ENCODE data around the gene CD300E. TPM values are rescaled to one million over a fixed set of nuclear protein-coding genes. Genes with fewer than 3 reads are reported as not detected.

Gene CD300E
- polyA plus RNA-seq, 1 donor from 2014 or later: not detected

DNA sequence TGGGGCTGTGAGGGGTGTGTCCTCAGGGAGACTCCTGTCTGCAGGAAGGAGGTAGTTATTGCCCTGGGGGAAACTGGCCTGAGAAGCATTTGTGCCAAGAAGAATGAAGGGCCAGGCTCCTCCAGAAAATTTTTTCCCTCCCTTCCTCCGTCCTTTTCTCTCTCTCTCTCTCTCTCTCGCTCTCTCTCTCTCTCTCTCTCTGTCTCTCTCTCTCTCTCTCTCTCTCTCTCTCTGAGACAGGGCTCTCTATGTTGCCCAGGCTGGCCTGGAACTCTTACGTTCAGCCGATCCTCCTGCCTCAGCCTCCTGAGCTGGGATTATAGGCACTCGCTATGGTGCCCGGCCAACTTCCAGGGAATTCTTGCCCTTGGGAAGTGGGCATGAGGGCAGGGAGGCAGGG lies 11.5 kb downstream of the CD300E start:
- Histone ChIP-seq H3K27ac (ENCODE audit: low read length) (no peak overlapping the region), H3K4me3 (ENCODE audit: low read length) (no peak overlapping the region), H2AFZ (ENCODE audit: low read depth, low read length) (no peak overlapping the region), H3K9me3 (ENCODE audit: low read length) (no peaks in the 10 kb centered on the region), H3F3A (ENCODE audit: insufficient read depth, low read length, poor library complexity, severe bottlenecking) (no peaks in the 10 kb centered on the region), H3K27me3 (ENCODE audit: insufficient read depth, low read depth, low read length) (peaks cover 13% of the 10 kb centered on the region), H3K4me2 (ENCODE audit: low read length) (no peak overlapping the region), H3K9ac (ENCODE audit: low read length) (no peak overlapping the region), H3K9me2 (ENCODE audit: insufficient read depth, low read length) (no peaks in the 10 kb centered on the region), H4K20me1 (ENCODE audit: insufficient read depth) (no peaks in the 10 kb centered on the region), H3K79me2 (replicated peaks; ENCODE audit: insufficient read depth, low read length) (no peaks in the 10 kb centered on the region), H3K36me3 (ENCODE audit: insufficient read depth, low read length) (no peaks in the 10 kb centered on the region)
- TF ChIP-seq POLR2AphosphoS5 (IDR thresholded peaks at IDR 0.05) (no peak), TAF1 (IDR thresholded peaks at IDR 0.05; ENCODE audit: low read depth) (no peak), EZH2 (IDR thresholded peaks at IDR 0.05; ENCODE audit: borderline replicate concordance, insufficient read depth, low read length, poor library complexity, severe bottlenecking) (no peak), SMC3 (conservative IDR thresholded peaks at IDR 0.05; ENCODE audit: poor library complexity) (no peak), MXI1 (conservative IDR thresholded peaks at IDR 0.05; ENCODE audit: poor library complexity, severe bottlenecking) (no peak), CTCF (IDR thresholded peaks at IDR 0.05; ENCODE audit: poor library complexity, severe bottlenecking) (no peak), EP300 (conservative IDR thresholded peaks at IDR 0.05; ENCODE audit: poor library complexity, severe bottlenecking) (no peak), REST (IDR thresholded peaks at IDR 0.05; ENCODE audit: borderline replicate concordance) (no peak), RAD21 (conservative IDR thresholded peaks at IDR 0.05) (no peak)

DNA sequence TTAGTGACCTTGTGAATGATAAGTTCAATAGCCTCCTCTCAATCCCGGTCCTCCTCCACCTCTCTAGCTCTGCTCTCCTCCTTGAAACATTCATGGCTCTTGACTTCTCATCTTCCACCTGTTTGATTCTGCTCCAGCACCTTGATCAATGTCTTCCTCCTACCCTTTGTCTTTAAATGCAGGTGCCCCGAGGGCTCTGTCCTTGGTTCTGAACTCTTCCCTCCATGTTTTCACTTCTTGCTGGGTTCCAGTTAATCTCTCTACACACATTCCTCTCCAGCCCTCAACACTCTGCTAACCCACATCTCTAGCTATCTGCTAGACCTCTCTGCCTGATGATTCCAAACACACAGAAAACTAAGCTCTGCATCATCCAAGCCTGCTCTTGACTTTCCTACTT lies 13.4 kb downstream of the CD300E start:
- TF ChIP-seq MXI1 (conservative IDR thresholded peaks at IDR 0.05; ENCODE audit: poor library complexity, severe bottlenecking) (no peak), EP300 (conservative IDR thresholded peaks at IDR 0.05; ENCODE audit: poor library complexity, severe bottlenecking) (no peak), REST (IDR thresholded peaks at IDR 0.05; ENCODE audit: borderline replicate concordance) (no peak), CTCF (IDR thresholded peaks at IDR 0.05; ENCODE audit: poor library complexity, severe bottlenecking) (no peak), POLR2AphosphoS5 (IDR thresholded peaks at IDR 0.05) (no peak)
- Histone ChIP-seq H3K36me3 (ENCODE audit: insufficient read depth, low read length) (no peaks in the 10 kb centered on the region), H3K9ac (ENCODE audit: low read length) (no peak overlapping the region), H3K4me3 (ENCODE audit: low read length) (no peak overlapping the region), H4K20me1 (ENCODE audit: insufficient read depth) (no peaks in the 10 kb centered on the region), H3K9me3 (ENCODE audit: low read length) (no peaks in the 10 kb centered on the region), H3K79me2 (replicated peaks; ENCODE audit: insufficient read depth, low read length) (no peaks in the 10 kb centered on the region), H3F3A (ENCODE audit: insufficient read depth, low read length, poor library complexity, severe bottlenecking) (no peaks in the 10 kb centered on the region), H3K9me2 (ENCODE audit: insufficient read depth, low read length) (no peaks in the 10 kb centered on the region), H3K4me2 (ENCODE audit: low read length) (no peak overlapping the region), H3K27me3 (ENCODE audit: insufficient read depth, low read depth, low read length) (peaks cover 13% of the 10 kb centered on the region), H3K27ac (ENCODE audit: low read length) (no peak overlapping the region), H2AFZ (ENCODE audit: low read depth, low read length) (no peak overlapping the region)
